Muscle of leg (tissue), 11 donors: Measurements from ENCODE around the gene PTGER4. TPM values are rescaled to one million over a fixed set of nuclear protein-coding genes. Genes with fewer than 3 reads are reported as not detected.

Source experiments
- DNase-seq: peaks from one replicate; pipeline ENCODE4 v3.0.0; 2013
- H3K27ac ChIP-seq: one replicate; pipeline ENCODE4 v1.5.1; 2013; ENCODE audit warnings: mild to moderate bottlenecking, low read length, control low read depth
- H3K27me3 ChIP-seq: one replicate; pipeline ENCODE4 v1.6.1; 2013; ENCODE audit warnings: low read length; ENCODE audit not compliant: control insufficient read depth, insufficient read depth
- H3K36me3 ChIP-seq: one replicate; pipeline ENCODE4 v1.6.1; 2013; ENCODE audit warnings: low read length; ENCODE audit not compliant: control insufficient read depth, insufficient read depth
- H3K4me1 ChIP-seq: one replicate; pipeline ENCODE4 v1.6.1; 2013; ENCODE audit warnings: low read length; ENCODE audit not compliant: control insufficient read depth, insufficient read depth
- H3K4me3 ChIP-seq: one replicate; pipeline ENCODE4 v1.5.1; 2013; ENCODE audit warnings: low read length, control low read depth
- H3K9me3 ChIP-seq: replicated peaks from 2 replicates; pipeline ENCODE4 v1.6.1; 2013; ENCODE audit warnings: low read depth, low read length; ENCODE audit not compliant: control insufficient read depth
- WGBS: methylation state at CpG from one replicate; pipeline ENCODE4 v1.1.5; 2013; ENCODE audit warnings: missing lambda C conversion rate; ENCODE audit not compliant: insufficient coverage; 5-methylcytosine and 5-hydroxymethylcytosine counted together
- polyA plus RNA-seq, 8 donors: library from polyadenylated mRNA; unstranded; fragments of 120-200 nt; gene quantifications; one replicate each; pipeline versions ENCODE4 v1.2.1 to v1.2.3, GENCODE V29; 2013; ENCODE audit warnings: inconsistent platforms in 1 of 8, low replicate concordance in 1 of 8; ENCODE audit not compliant: insufficient read length in 8 of 8, insufficient read depth in 1 of 8
- total RNA-seq: library from RNA; stranded (reverse); fragments of 120-200 nt; gene quantifications from one replicate; pipeline ENCODE4 v1.2.4, GENCODE V29; 2013

PTGER4 gene
- total and polyA plus RNA-seq, 9 donors, result 4.2 to 9.7 (median 7.6) TPM

GRCh38 chr5:40679148-40679912 lies 385 bp upstream of the PTGER4 start:
- no peaks in the 10 kb centered on the region for H3K9me3 ChIP-seq
- H3K4me1 ChIP-seq, result peaks cover 33% of the 10 kb centered on the region
- peak overlapping the region; percentile 77 for H3K4me3 ChIP-seq
- peak overlapping the region; percentile 97 for H3K27ac ChIP-seq
- H3K27me3 ChIP-seq, result peaks cover 24% of the 10 kb centered on the region
- WGBS, result 0% methylated on average over 36 of the region's 60 CpGs
- DNase-seq, result peak; percentile 98
- no peaks in the 10 kb centered on the region for H3K36me3 ChIP-seq

DNA sequence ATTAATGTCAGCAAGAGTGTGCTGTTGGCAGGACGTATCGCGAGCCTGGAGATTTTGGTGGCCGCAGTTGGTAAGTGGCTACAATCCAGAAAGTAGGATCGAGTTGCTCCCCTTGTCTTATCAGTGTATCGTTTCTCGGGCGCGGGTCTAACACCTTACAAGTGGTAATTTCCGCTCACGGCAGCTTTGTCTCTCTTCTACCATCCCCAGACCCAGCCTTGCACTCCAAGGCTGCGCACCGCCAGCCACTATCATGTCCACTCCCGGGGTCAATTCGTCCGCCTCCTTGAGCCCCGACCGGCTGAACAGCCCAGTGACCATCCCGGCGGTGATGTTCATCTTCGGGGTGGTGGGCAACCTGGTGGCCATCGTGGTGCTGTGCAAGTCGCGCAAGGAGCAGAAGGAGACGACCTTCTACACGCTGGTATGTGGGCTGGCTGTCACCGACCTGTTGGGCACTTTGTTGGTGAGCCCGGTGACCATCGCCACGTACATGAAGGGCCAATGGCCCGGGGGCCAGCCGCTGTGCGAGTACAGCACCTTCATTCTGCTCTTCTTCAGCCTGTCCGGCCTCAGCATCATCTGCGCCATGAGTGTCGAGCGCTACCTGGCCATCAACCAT lies 1.1 kb downstream of the PTGER4 start:
- Histone ChIP-seq H3K4me3 (peak overlapping the region; percentile 77), H3K4me1 (peaks cover 33% of the 10 kb centered on the region), H3K27ac (peak overlapping the region; percentile 57), H3K9me3 (no peaks in the 10 kb centered on the region), H3K27me3 (peaks cover 24% of the 10 kb centered on the region), H3K36me3 (no peaks in the 10 kb centered on the region)
- WGBS, result 3% methylated on average over 37 of the region's 37 CpGs
- peak; percentile 56 for DNase-seq

- Histone ChIP-seq H3K4me1 (peaks cover 32% of the 10 kb centered on the region), H3K4me3 (peak overlapping the region; percentile 77), H3K27ac (peak overlapping the region; percentile 69), H3K27me3 (peaks cover 24% of the 10 kb centered on the region), H3K36me3 (no peaks in the 10 kb centered on the region), H3K9me3 (no peaks in the 10 kb centered on the region)
- 2% methylated on average over 64 of the region's 67 CpGs for WGBS
- DNase-seq, result peak; percentile 53
Measured at GRCh38 chr5:40681363-40682153, 1.8 kb downstream of the PTGER4 start.

DNA sequence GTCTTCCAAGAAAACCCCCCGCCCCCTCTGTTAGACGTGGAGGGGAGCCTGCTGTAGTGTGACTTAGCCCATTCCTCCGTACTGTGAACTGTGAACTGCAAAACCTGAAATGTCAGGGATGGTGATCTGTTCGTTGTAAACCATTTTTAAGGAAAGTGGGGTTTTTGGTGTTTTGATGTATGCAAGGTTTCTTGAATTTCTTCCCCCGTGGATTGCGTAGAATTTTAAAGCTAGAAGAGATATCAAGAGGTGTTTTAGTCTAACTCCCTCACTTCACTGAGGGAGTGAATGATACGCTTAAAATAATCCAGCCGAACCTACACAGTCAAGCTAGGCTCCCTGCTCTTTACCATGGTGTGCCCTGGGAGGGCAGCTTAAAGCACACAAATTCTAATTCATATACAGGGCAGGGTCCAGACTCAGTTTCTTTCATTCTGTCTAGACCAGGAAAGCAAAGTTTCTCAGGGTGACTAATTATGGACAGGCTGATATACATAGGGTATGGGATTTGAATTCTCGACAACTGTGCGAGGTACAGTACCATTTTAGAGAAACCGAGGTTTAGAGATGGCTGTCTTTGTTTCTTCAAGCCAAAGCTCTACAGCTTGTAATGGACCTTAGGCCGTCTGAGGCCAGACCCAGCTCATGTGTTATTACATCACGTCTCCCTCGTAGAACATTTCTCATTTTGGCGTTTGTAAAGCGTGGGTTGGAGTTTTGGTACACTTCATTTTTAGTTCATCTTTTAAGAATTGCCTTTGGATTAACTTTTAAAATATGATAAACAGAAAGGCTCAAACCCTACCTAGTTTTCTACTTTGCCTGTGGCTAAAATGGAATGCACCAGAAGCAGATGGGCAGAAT lies 2.7 kb downstream of the PTGER4 start:
- Histone ChIP-seq H3K36me3 (no peaks in the 10 kb centered on the region), H3K27me3 (peaks cover 24% of the 10 kb centered on the region), H3K4me1 (peaks cover 27% of the 10 kb centered on the region), H3K27ac (peak overlapping the region; percentile 69), H3K9me3 (no peaks in the 10 kb centered on the region), H3K4me3 (peak overlapping the region; percentile 77)
- 48% methylated on average over 5 of the region's 16 CpGs for WGBS
- DNase-seq, result peak; percentile 65

DNA sequence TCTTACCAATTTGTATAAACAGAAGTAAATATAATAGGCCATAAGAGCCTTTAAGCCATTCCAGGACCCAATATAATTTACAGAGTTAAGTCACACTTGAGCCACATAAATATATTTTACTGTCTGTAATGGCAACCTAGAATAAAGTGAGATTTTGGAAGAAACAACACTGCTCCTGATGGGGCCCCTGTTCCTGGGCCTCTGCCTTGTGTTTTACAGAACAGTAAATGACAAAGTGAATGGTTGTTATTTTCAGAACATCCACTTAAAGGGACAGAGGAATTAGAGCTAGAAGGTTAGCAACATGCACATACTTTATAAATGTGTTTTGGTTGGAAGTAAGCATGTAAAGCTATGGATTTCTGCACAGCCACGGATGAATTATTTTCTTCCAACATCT lies 3.6 kb downstream of the PTGER4 start:
- DNase-seq, result peak; percentile 46
- no CpG with 5 or more reads among the region's 1 CpG for WGBS
- Histone ChIP-seq H3K9me3 (no peaks in the 10 kb centered on the region), H3K4me1 (peaks cover 27% of the 10 kb centered on the region), H3K4me3 (peak overlapping the region; percentile 77), H3K36me3 (no peaks in the 10 kb centered on the region), H3K27ac (peak overlapping the region; percentile 56), H3K27me3 (peaks cover 24% of the 10 kb centered on the region)

- Histone ChIP-seq H3K4me3 (no peak overlapping the region), H3K27me3 (peaks cover 18% of the 10 kb centered on the region), H3K27ac (no peak overlapping the region), H3K4me1 (peaks cover 22% of the 10 kb centered on the region), H3K9me3 (no peaks in the 10 kb centered on the region), H3K36me3 (no peaks in the 10 kb centered on the region)
- no peak for DNase-seq
Measured at GRCh38 chr5:40685193-40685592, 5.5 kb downstream of the PTGER4 start.

- peak; percentile 52 for DNase-seq
- Histone ChIP-seq H3K4me3 (no peak overlapping the region), H3K27ac (no peak overlapping the region), H3K27me3 (peaks cover 10% of the 10 kb centered on the region), H3K4me1 (peaks cover 14% of the 10 kb centered on the region), H3K36me3 (no peaks in the 10 kb centered on the region), H3K9me3 (no peaks in the 10 kb centered on the region)
- WGBS, result no CpG with 5 or more reads among the region's 1 CpG
Measured at GRCh38 chr5:40685976-40686486, 6.3 kb downstream of the PTGER4 start.

- peaks cover 8% of the 10 kb centered on the region for H3K36me3 ChIP-seq
- H3K27ac ChIP-seq, result no peak overlapping the region
- peaks cover 5% of the 10 kb centered on the region for H3K4me1 ChIP-seq
- no peak overlapping the region for H3K4me3 ChIP-seq
- WGBS, result 90% methylated on average over 2 of the region's 7 CpGs
- DNase-seq, result peak; percentile 19
- no peaks in the 10 kb centered on the region for H3K9me3 ChIP-seq
- no peaks in the 10 kb centered on the region for H3K27me3 ChIP-seq
Measured at GRCh38 chr5:40687321-40687720, 7.6 kb downstream of the PTGER4 start.

DNA sequence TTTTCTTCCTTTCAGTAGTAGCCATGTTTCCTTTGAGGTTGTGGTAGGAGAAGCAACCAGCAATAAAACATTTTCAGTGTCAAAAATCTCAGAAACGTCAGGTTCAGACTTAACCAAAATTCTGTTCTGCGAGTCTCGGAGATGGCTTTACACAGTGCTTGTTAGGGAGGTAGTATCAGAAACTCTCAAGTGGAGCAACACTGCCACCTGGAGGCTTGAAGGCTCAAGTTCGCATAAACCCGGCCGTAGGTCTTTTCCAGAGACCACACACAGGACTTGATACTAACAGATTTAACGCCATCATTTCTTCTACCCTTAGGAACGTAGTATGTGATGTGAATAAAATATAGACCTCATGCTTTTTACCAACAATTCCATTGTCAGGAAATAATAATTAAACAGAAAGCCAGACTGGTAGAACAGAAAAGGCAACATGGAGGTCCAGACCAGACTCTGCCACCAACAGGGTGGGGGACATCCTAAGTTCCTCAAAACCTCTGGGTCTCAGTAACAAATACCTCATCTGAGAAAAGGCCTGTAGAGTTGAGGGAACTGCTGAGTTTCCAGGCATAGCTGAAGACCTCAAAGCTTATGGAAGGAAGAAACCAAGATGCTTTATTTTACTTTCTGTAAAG lies 8.5 kb downstream of the PTGER4 start:
- H3K9me3 ChIP-seq, result no peaks in the 10 kb centered on the region
- peaks cover 10% of the 10 kb centered on the region for H3K36me3 ChIP-seq
- no CpG with 5 or more reads among the region's 8 CpGs for WGBS
- peak; percentile 95 for DNase-seq
- H3K4me1 ChIP-seq, result peaks cover 2% of the 10 kb centered on the region
- H3K27me3 ChIP-seq, result no peaks in the 10 kb centered on the region
- peak overlapping the region; percentile 61 for H3K27ac ChIP-seq
- no peak overlapping the region for H3K4me3 ChIP-seq
